ENCODE results near the gene CDH16.

DNA sequence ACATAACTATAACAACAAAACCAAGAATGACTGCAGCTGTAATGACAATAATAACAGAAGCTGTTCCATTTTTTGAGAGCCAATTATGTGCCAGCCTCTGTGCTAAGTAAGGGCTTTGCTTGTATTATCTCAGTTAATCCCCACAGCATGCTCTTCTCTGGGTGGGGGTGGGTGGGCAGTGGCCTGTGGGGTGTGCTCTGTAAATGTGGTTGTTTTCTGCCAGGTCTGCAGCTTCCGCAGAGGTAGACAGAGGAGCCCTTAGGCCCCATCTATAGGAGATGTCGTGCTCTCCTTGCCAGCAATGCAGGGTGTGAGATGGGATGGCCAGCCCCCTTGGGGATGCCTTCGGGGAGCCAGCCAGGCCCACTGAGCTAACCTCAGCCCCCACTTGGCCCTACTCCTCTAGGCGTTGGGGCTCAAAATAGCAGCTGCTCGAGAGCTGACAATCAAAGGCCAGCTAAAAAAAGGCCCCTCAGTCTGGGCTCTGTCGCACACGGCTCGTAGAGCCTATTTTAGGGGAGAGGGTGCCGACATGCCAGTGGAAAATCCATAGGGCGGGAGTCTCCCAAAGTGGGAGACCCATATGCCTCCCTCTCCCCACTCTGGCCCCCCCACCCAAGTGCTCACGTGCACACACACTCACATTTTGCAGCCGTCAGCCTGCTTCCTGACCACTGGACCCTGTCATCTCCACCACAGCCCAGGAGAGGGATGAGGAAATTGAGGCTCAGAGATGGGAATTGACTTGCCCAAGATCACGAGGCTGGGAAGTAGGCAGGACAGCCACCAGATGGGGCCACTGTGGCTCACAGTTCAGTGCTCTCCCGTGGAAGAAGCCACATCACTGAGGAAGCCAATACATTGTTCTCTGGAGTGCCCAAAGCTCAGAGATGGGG lies 15.8 kb downstream of the CDH16 start:
- TF ChIP-seq POLR2A (IDR thresholded peaks at IDR 0.05; ENCODE audit: low read length) (no peak), GATA1 (IDR thresholded peaks at IDR 0.05; ENCODE audit: low read depth, low read length) (no peak)
